Suprapubic skin (tissue), 4 donors: ENCODE data around the gene NT5C3B.

ENCODE experiments used
- CTCF ChIP-seq, 2 donors: fragments of 200-600 bp in 1 of 2; fragments of 450-650 bp in 1 of 2; sonication (generic) in 1 of 2; IDR thresholded peaks; one replicate each; pipeline ENCODE4 v1.5.1; 2016 to 2019; ENCODE audit warnings: antibody characterized with exemption in 2 of 2, mild to moderate bottlenecking in 1 of 2, moderate library complexity in 1 of 2
- EP300 ChIP-seq: sonication (generic); formaldehyde crosslinking; IDR thresholded peaks from one replicate; pipeline ENCODE4 v1.6.1; 2017; ENCODE audit warnings: antibody characterized with exemption
- POLR2A ChIP-seq, 2 donors: fragments of 450-650 bp; IDR thresholded peaks; one replicate each; pipeline ENCODE4 v1.6.1; 2017; ENCODE audit warnings: antibody characterized with exemption in 2 of 2, mild to moderate bottlenecking in 2 of 2, moderate library complexity in 2 of 2
- POLR2AphosphoS5 ChIP-seq, 3 donors: sonication (generic); formaldehyde crosslinking; IDR thresholded peaks; one replicate each; pipeline ENCODE4 v1.6.1; 2017; ENCODE audit warnings: antibody characterized with exemption in 3 of 3

DNA sequence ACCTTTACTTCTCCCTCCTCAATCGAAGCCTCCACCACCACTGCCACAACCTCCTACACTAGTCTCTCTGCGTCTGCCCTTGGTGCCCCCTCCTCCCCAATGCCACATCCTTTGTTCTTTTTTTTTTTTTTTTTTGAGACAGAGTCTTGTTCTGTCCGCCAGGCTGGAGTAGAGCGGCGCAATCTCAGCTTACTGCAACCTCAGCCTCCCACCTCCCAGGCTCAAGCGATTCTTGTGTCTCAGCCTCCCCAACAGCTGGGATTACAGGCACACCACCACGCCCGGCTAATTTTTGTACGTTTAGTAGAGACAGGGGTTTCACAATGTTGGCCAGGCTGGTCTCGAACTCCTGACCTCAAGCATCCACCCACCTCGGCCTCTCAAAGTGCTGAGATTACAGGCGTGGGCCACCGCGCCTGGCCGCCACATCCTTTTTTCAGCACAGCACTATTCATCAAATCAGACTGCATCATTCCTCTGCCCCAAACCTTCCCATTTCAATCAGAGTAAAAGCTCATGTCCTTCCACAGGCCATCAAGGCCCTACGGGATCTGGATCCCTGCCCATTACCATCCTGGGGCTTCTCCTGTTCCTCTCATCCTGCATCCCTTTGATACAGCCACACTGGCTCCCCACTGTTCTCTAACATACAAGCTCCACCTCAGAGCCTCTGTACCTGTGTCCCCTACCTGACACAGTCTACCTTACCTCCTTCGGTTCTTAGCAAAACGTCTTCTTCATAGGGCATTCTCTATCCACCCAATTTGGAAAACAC lies 27.2 kb upstream of the NT5C3B start:
- no peak for TF ChIP-seq CTCF (IDR thresholded peaks at IDR 0.05)
- no peak for TF ChIP-seq POLR2A (IDR thresholded peaks at IDR 0.05)
- TF ChIP-seq EP300, result no peak
- TF ChIP-seq POLR2AphosphoS5 (IDR thresholded peaks at IDR 0.05), result no peak
